BLaER1 (cell line): Measurements from ENCODE around the gene JMJD6.

Experiments used
- H3K27ac ChIP-seq: shearing (Covaris generic); formaldehyde crosslinking; 2 replicates; pipeline ENCODE4 v1.8.1; 2022
- H3K27me3 ChIP-seq: shearing (Covaris generic); formaldehyde crosslinking; 2 replicates; pipeline ENCODE4 v1.8.1; 2022
- H3K36me3 ChIP-seq: shearing (Covaris generic); formaldehyde crosslinking; 2 replicates; pipeline ENCODE4 v1.8.1; 2022
- H3K4me1 ChIP-seq: shearing (Covaris generic); formaldehyde crosslinking; 2 replicates; pipeline ENCODE4 v1.8.1; 2022
- H3K4me2 ChIP-seq: shearing (Covaris generic); formaldehyde crosslinking; 2 replicates; pipeline ENCODE4 v1.8.1; 2022
- H3K4me3 ChIP-seq: shearing (Covaris generic); formaldehyde crosslinking; 2 replicates; pipeline ENCODE4 v1.8.1; 2022
- H3K9ac ChIP-seq: shearing (Covaris generic); formaldehyde crosslinking; 2 replicates; pipeline ENCODE4 v1.8.1; 2022
- H3K9me3 ChIP-seq: shearing (Covaris generic); formaldehyde crosslinking; 2 replicates; pipeline ENCODE4 v1.8.1; 2022
- H4K20me1 ChIP-seq: shearing (Covaris generic); formaldehyde crosslinking; 2 replicates; pipeline ENCODE4 v1.8.1; 2022
- Cebpa-rat ChIP-seq: shearing (Covaris generic); IDR thresholded peaks from 2 replicates; pipeline ENCODE4 v1.8.1; 2022

The JMJD6 gene

DNA sequence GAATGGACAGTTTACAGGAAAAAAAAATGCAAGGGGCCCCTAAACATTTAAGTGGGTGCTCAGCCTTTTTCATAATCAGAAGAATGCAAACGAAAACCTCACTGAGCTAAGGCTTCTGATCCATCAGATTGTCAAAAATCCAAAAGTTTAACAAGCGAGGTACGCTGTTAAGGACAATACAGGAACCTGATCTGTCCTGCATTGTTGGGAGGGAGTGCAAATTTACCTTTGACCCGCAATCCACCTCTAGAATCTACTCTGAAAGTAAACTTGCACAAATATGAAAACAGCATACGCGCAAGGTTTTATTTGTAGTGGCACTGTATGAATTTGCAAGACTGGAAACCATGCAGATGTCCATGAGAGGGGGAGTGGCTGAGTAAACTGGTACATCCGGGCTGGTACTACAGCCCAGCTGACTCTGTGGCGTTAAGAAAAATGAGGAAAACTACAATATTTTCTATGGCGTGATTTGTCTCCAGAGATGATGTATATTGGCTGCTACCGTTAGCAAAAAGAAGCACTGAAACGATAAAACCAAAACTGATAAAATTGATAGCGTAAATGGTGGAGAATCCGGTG is 54.0 kb downstream of the JMJD6 start:
- Histone ChIP-seq H3K9ac (peak overlapping the region; percentile 82), H3K4me1 (peaks cover 41% of the 10 kb centered on the region), H3K9me3 (peaks cover 10% of the 10 kb centered on the region; the same call in 1 of the 2 replicates), H3K36me3 (peaks cover 10% of the 10 kb centered on the region), H3K27me3 (no peaks in the 10 kb centered on the region), H4K20me1 (no peaks in the 10 kb centered on the region), H3K27ac (peak overlapping the region; percentile 89), H3K4me3 (peak overlapping the region; percentile 72), H3K4me2 (peak overlapping the region; percentile 85)
- no peak for TF ChIP-seq Cebpa-rat

DNA sequence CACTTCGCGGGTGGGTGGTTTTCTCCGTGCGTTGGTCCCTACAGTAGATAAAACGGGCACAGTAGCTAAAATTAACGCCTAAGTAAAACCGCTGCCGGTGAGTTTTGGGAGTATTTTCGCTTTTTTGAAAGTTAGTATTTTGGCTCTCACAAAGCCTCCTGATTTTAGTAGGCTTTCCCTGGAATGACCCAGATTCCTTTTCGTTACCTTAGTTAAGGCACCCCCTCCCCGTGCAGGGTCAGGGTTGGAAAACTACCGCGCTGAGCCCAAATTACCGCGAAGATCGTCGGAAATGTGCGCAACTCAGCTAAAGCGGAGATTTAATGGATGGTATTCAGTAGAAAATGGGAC is 54.5 kb downstream of the JMJD6 start:
- TF ChIP-seq Cebpa-rat, result no peak

DNA sequence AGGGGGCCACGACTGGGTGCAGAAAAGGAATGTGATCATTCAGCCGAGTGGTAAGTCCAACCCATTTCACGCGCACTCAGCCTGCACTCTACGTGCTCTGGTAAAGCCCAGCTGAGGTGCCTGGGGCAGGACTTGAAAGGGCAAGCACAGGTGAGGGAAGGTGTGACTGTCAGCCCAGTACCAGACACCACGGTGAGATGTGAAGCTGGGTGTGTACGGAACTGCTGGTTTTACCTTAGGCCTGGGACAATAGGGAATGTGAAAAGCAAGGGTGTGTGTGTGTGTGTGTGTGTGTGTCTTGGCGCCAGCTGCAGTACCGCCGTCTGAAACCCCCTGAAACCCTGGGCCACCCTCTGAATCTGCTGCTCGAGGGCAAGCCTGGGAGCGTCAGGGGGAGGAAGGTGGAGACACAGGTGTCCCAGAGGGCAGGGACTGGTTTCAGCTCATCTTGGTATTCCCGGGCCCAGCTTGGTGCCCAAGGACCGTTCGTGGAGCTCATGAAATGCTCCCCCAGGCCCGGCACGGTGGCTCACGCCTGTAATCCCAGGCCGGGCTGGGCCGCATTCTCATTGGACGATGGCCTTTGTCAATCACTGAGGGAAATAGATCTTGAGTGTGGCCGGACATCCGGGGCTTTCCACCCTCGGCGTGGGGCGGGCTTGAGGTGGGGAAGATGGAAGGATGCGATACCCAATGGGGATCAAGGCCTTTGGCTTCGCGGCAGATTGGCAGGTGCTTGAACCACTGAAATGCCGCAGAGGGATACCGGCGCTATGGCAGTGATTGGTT is 55.1 kb downstream of the JMJD6 start:
- Histone ChIP-seq H3K9ac (peak overlapping the region; percentile 82), H3K4me1 (peaks cover 42% of the 10 kb centered on the region), H3K27me3 (no peaks in the 10 kb centered on the region), H3K27ac (peak overlapping the region; percentile 89), H3K4me3 (peak overlapping the region; percentile 72), H3K9me3 (peaks cover 10% of the 10 kb centered on the region; the same call in 1 of the 2 replicates), H3K36me3 (peaks cover 10% of the 10 kb centered on the region), H3K4me2 (peak overlapping the region; percentile 68), H4K20me1 (no peaks in the 10 kb centered on the region)
- TF ChIP-seq Cebpa-rat, result no peak

More for the DNA sequence above, 54.5 kb downstream of the JMJD6 start:
- peak overlapping the region; percentile 89 for H3K27ac ChIP-seq
- peak overlapping the region; percentile 85 for H3K4me2 ChIP-seq
- peak overlapping the region; percentile 72 for H3K4me3 ChIP-seq
- H3K9ac ChIP-seq, result peak overlapping the region; percentile 82
- peaks cover 10% of the 10 kb centered on the region for H3K36me3 ChIP-seq
- peaks cover 41% of the 10 kb centered on the region for H3K4me1 ChIP-seq
- H3K9me3 ChIP-seq, result peaks cover 10% of the 10 kb centered on the region; the same call in 1 of the 2 replicates
- no peaks in the 10 kb centered on the region for H3K27me3 ChIP-seq
- no peaks in the 10 kb centered on the region for H4K20me1 ChIP-seq

- no peak for TF ChIP-seq Cebpa-rat
- Histone ChIP-seq H4K20me1 (no peaks in the 10 kb centered on the region), H3K36me3 (peaks cover 10% of the 10 kb centered on the region), H3K9ac (no peak overlapping the region), H3K9me3 (peaks cover 10% of the 10 kb centered on the region; the same call in 1 of the 2 replicates), H3K4me1 (peaks cover 42% of the 10 kb centered on the region), H3K4me2 (peak overlapping the region; percentile 68), H3K4me3 (peak overlapping the region; percentile 72; the same call in 1 of the 2 replicates), H3K27me3 (no peaks in the 10 kb centered on the region), H3K27ac (peak overlapping the region; percentile 83)
Observed at GRCh38 chr17:76670718-76671122, 55.7 kb downstream of the JMJD6 start.

DNA sequence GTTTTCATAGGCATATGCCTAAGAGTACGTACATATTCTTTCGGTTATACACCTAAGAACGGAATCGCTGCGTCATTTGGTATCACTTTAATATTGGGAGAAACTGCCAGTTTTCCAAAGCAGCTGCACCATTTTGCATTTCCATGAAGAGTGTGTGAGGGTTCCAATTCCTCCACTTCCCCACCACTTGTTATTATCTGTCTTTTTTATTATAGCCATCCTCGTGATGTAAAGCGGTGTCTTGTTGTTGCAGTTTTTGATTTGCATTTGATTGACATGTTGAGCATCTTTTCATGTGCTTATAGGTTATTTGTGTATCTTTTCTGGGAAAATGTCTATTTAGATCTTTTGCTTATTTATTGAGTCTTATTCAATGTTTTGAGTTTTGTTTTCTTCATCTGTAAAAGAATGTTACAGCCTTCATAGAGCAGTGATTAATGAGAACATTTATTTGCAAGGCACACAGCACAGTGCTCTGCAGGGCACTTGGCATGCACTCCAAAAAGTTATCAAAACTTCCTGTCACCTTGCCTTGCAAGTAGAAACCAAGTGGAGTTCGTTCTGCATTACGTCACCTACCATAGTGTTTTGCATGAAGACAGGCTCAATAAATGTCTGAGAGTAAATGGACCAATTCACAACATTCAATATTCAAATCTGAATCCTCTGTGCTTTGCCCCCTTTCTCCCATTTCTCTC is 56.2 kb downstream of the JMJD6 start:
- no peak overlapping the region for H3K9ac ChIP-seq
- H4K20me1 ChIP-seq, result no peaks in the 10 kb centered on the region
- H3K4me1 ChIP-seq, result peaks cover 42% of the 10 kb centered on the region
- no peak overlapping the region for H3K4me3 ChIP-seq
- TF ChIP-seq Cebpa-rat, result no peak
- H3K27ac ChIP-seq, result no peak overlapping the region
- H3K36me3 ChIP-seq, result peaks cover 10% of the 10 kb centered on the region
- peaks cover 10% of the 10 kb centered on the region; the same call in 1 of the 2 replicates for H3K9me3 ChIP-seq
- H3K27me3 ChIP-seq, result no peaks in the 10 kb centered on the region
- no peak overlapping the region for H3K4me2 ChIP-seq
